Neural cell (in vitro differentiated cells): Measurements from ENCODE around the gene RET. TPM values are rescaled to one million over a fixed set of nuclear protein-coding genes. Genes with fewer than 3 reads are reported as not detected.

Experiments
- H2AFZ ChIP-seq: fragments of 200-600, 300-800 bp; sonication (generic), shearing (Covaris generic); 2 replicates; pipeline ENCODE4 v1.6.0; 2014; ENCODE audit warnings: low read depth, mild to moderate bottlenecking, antibody characterized with exemption, low read length, moderate library complexity
- H3F3A ChIP-seq: fragments of 200-600 bp; shearing (Covaris generic); 2 replicates; pipeline ENCODE4 v1.6.1; 2016; ENCODE audit warnings: mild to moderate bottlenecking, moderate library complexity, mixed read lengths, antibody characterized with exemption, low read length; ENCODE audit not compliant: insufficient read depth, poor library complexity, severe bottlenecking
- H3K27ac ChIP-seq: fragments of 200-600, 300-800 bp; sonication (generic), shearing (Covaris generic); 2 replicates; pipeline ENCODE4 v1.5.1; 2014; ENCODE audit warnings: mild to moderate bottlenecking, low read length, moderate library complexity
- H3K27me3 ChIP-seq: fragments of 300-800, 200-600 bp; sonication (generic), shearing (Covaris generic); 2 replicates; pipeline ENCODE4 v1.6.0; 2014; ENCODE audit warnings: mild to moderate bottlenecking, low read depth, low read length, moderate library complexity; ENCODE audit not compliant: insufficient read depth
- H3K36me3 ChIP-seq: fragments of 300-800, 200-600 bp; sonication (generic), shearing (Covaris generic); 2 replicates; pipeline ENCODE4 v1.5.1; 2014; ENCODE audit warnings: mild to moderate bottlenecking, antibody characterized with exemption, low read length, moderate library complexity; ENCODE audit not compliant: insufficient read depth
- H3K4me2 ChIP-seq: fragments of 300-800, 200-600 bp; sonication (generic), shearing (Covaris generic); 2 replicates; pipeline ENCODE4 v1.6.0; 2014; ENCODE audit warnings: mild to moderate bottlenecking, low read length
- H3K4me3 ChIP-seq: fragments of 300-800, 200-600 bp; sonication (generic), shearing (Covaris generic); 2 replicates; pipeline ENCODE4 v1.5.1; 2014; ENCODE audit warnings: mild to moderate bottlenecking, low read length, moderate library complexity
- H3K79me2 ChIP-seq: fragments of 200-600 bp; shearing (Covaris generic); replicated peaks from 2 replicates; pipeline ENCODE4 v1.6.0; 2014; ENCODE audit warnings: mild to moderate bottlenecking, low read length, moderate library complexity; ENCODE audit not compliant: insufficient read depth
- H3K9ac ChIP-seq: fragments of 300-800, 200-600 bp; sonication (generic), shearing (Covaris generic); 2 replicates; pipeline ENCODE4 v1.6.1; 2016; ENCODE audit warnings: mild to moderate bottlenecking, low read length, mixed read lengths
- H3K9me2 ChIP-seq: fragments of 200-600 bp; shearing (Covaris generic); 2 replicates; pipeline ENCODE4 v1.6.1; 2016; ENCODE audit warnings: mild to moderate bottlenecking, low read length, mixed read lengths; ENCODE audit not compliant: insufficient read depth
- H3K9me3 ChIP-seq: fragments of 200-600, 300-800 bp; sonication (generic), shearing (Covaris generic); 2 replicates; pipeline ENCODE4 v1.6.1; 2016; ENCODE audit warnings: mild to moderate bottlenecking, mixed run types, low read length, moderate library complexity, mixed read lengths
- H4K20me1 ChIP-seq: fragments of 200-600 bp; shearing (Covaris generic); 2 replicates; pipeline ENCODE4 v1.6.1; 2016; ENCODE audit warnings: mild to moderate bottlenecking, mixed run types; ENCODE audit not compliant: insufficient read depth
- CTCF ChIP-seq: fragments of 450-650 bp; IDR thresholded peaks from 2 replicates; pipeline ENCODE4 v1.5.1; 2014; ENCODE audit warnings: antibody characterized with exemption, mild to moderate bottlenecking, moderate library complexity; ENCODE audit not compliant: poor library complexity, severe bottlenecking
- EP300 ChIP-seq: fragments of 450-650 bp; conservative IDR thresholded peaks from 2 replicates; pipeline ENCODE4 v1.6.1; 2014; ENCODE audit warnings: antibody characterized with exemption, mild to moderate bottlenecking, moderate library complexity; ENCODE audit not compliant: poor library complexity, severe bottlenecking
- EZH2 ChIP-seq: fragments of 200-600, 300-800 bp; shearing (Covaris generic), sonication (generic); IDR thresholded peaks from 2 replicates; pipeline ENCODE4 v1.6.1; 2014; ENCODE audit warnings: antibody characterized with exemption, low read length, borderline replicate concordance, mild to moderate bottlenecking; ENCODE audit not compliant: insufficient read depth, poor library complexity, severe bottlenecking
- MXI1 ChIP-seq: fragments of 450-650 bp; conservative IDR thresholded peaks from 2 replicates; pipeline ENCODE4 v1.6.1; 2014; ENCODE audit warnings: antibody characterized with exemption, mild to moderate bottlenecking; ENCODE audit not compliant: poor library complexity, severe bottlenecking
- POLR2AphosphoS5 ChIP-seq: IDR thresholded peaks from 2 replicates; pipeline ENCODE4 v1.6.1; 2012
- RAD21 ChIP-seq: fragments of 450-650 bp; conservative IDR thresholded peaks from 2 replicates; pipeline ENCODE4 v1.6.1; 2014; ENCODE audit warnings: antibody characterized with exemption, mild to moderate bottlenecking, moderate library complexity
- REST ChIP-seq: IDR thresholded peaks from 2 replicates; pipeline ENCODE4 v1.6.1; 2012; ENCODE audit warnings: borderline replicate concordance
- SMC3 ChIP-seq: fragments of 450-650 bp; conservative IDR thresholded peaks from 2 replicates; pipeline ENCODE4 v1.6.1; 2014; ENCODE audit warnings: antibody characterized with exemption, mild to moderate bottlenecking, moderate library complexity; ENCODE audit not compliant: poor library complexity
- TAF1 ChIP-seq: IDR thresholded peaks from 2 replicates; pipeline ENCODE4 v1.6.1; 2012; ENCODE audit warnings: low read depth
- polyA plus RNA-seq: library from polyadenylated mRNA; depleted of rRNA; stranded (reverse); fragments of >200 nt; gene quantifications from 2 replicates; pipeline ENCODE4 v1.2.3, GENCODE V29; 2014

Gene RET
- polyA plus RNA-seq, 1 donor from 2014 or later: 1.7 TPM

- Histone ChIP-seq H3K9me3 (no peaks in the 10 kb centered on the region), H3F3A (no peaks in the 10 kb centered on the region), H3K27ac (no peak overlapping the region), H3K27me3 (no peaks in the 10 kb centered on the region), H3K9ac (no peak overlapping the region), H2AFZ (no peak overlapping the region), H3K4me3 (no peak overlapping the region), H3K9me2 (no peaks in the 10 kb centered on the region), H3K79me2 (no peaks in the 10 kb centered on the region), H4K20me1 (no peaks in the 10 kb centered on the region), H3K4me2 (no peak overlapping the region), H3K36me3 (no peaks in the 10 kb centered on the region)
- TF ChIP-seq EZH2 (no peak), MXI1 (no peak), REST (no peak), SMC3 (no peak), CTCF (no peak), EP300 (no peak), TAF1 (no peak), RAD21 (no peak), POLR2AphosphoS5 (no peak)
Observed at GRCh38 chr10:43045631-43046287, 31.1 kb upstream of the RET start.

- H3K79me2 ChIP-seq: no peaks in the 10 kb centered on the region
- no peaks in the 10 kb centered on the region for H3F3A ChIP-seq
- no peaks in the 10 kb centered on the region for H3K9me3 ChIP-seq
- no peaks in the 10 kb centered on the region for H4K20me1 ChIP-seq
- no peak overlapping the region for H3K9ac ChIP-seq
- no peak overlapping the region for H3K27ac ChIP-seq
- no peak overlapping the region for H3K4me3 ChIP-seq
- H3K4me2 ChIP-seq: no peak overlapping the region
- H3K9me2 ChIP-seq: no peaks in the 10 kb centered on the region
- no peaks in the 10 kb centered on the region for H3K36me3 ChIP-seq
- H2AFZ ChIP-seq: no peak overlapping the region
- no peak for TF ChIP-seq REST
- no peak for TF ChIP-seq POLR2AphosphoS5
- TF ChIP-seq SMC3: no peak
- H3K27me3 ChIP-seq: no peaks in the 10 kb centered on the region
Observed at GRCh38 chr10:43046288-43046991, 30.4 kb upstream of the RET start.
